Thyroid gland (tissue), 4 donors: ENCODE data around the gene CCL2.

Experiments used
- CTCF ChIP-seq, 6 experiments: fragments of 200-600 bp in 3 of 6; fragments of 450-650 bp in 3 of 6; sonication (generic) in 3 of 6; IDR thresholded peaks; one replicate each; pipeline ENCODE4 v1.5.1; 2016 to 2019; ENCODE audit warnings: antibody characterized with exemption in 6 of 6, mild to moderate bottlenecking in 2 of 6, inconsistent platforms in 1 of 6, moderate library complexity in 1 of 6
- POLR2A ChIP-seq, 2 donors: fragments of 450-650 bp; IDR thresholded peaks; one replicate each; pipeline ENCODE4 v1.6.1; 2017; ENCODE audit warnings: antibody characterized with exemption in 2 of 2, mild to moderate bottlenecking in 2 of 2, moderate library complexity in 1 of 2

GRCh38 chr17:34276826-34277225 lies 21.7 kb downstream of the CCL2 start:
- TF ChIP-seq CTCF (IDR thresholded peaks at IDR 0.05) (no peak), POLR2A (IDR thresholded peaks at IDR 0.05) (no peak)
